ENCODE results near the gene NLRP10.

DNA sequence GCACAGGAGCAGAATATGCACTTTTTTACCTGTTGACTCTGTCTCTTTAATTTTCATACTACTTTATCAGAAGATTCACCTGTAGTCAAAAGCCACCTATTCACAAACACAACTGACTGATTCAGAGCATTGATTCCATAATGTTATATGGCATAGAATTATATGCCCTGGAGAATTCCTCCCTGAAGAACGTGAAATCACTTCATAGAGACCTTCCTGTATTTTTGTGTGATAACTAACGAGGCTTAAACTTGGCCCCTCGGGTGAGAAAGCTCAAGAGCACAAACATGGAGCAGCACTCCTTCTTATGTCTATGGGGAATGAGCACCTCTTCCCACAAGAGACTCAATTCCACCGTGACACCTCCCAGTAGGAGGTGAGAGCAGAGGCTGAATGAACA lies 34.1 kb downstream of the NLRP10 start, which contains the start of gene OR10A6:
- TF ChIP-seq CTCF (IDR thresholded peaks at IDR 0.05; ENCODE audit: low read length) (no peak), EZH2 (IDR thresholded peaks at IDR 0.05; ENCODE audit: borderline replicate concordance, low read length) (no peak)
